HepG2 (cell line): Measurements from ENCODE around the gene ENO3. TPM values are rescaled to one million over a fixed set of nuclear protein-coding genes. Genes with fewer than 3 reads are reported as not detected.
A peak's percentile ranks its signal among the peaks of the same experiment; 100 is the strongest.

Experiments
- ATF6 ChIP-seq: sonication (generic); formaldehyde crosslinking; conservative IDR thresholded peaks from 2 replicates; pipeline ENCODE4 v1.4.0; 2020; ENCODE audit warnings: missing genetic modification reagents
- ELF1 ChIP-seq: sonication (generic); formaldehyde crosslinking; IDR thresholded peaks from 2 replicates; pipeline ENCODE4 v1.4.0; 2020; ENCODE audit warnings: missing genetic modification reagents
- HIC2 ChIP-seq: sonication (generic); formaldehyde crosslinking; IDR thresholded peaks from 2 replicates; pipeline ENCODE4 v1.9.0; 2022; ENCODE audit warnings: low read depth, missing genetic modification reagents
- MTF1 ChIP-seq: sonication (generic); formaldehyde crosslinking; IDR thresholded peaks from 2 replicates; pipeline ENCODE4 v1.5.0; 2020; ENCODE audit warnings: missing genetic modification reagents
- NFIB ChIP-seq: sonication (generic); formaldehyde crosslinking; IDR thresholded peaks from 2 replicates; pipeline ENCODE4 v1.9.0; 2021; ENCODE audit warnings: missing genetic modification reagents, mild to moderate bottlenecking, borderline replicate concordance
- PATZ1 ChIP-seq: sonication (generic); formaldehyde crosslinking; IDR thresholded peaks from 2 replicates; pipeline ENCODE4 v1.4.0; 2020; ENCODE audit warnings: missing genetic modification reagents
- PCBP2 ChIP-seq: fragments of 200-400 bp; formaldehyde crosslinking; optimal IDR thresholded peaks from 2 replicates; pipeline ENCODE3; 2018; ENCODE audit warnings: low read length, low read depth; ENCODE audit not compliant: poor library complexity, severe bottlenecking
- POGK ChIP-seq: sonication (generic); formaldehyde crosslinking; conservative IDR thresholded peaks from 2 replicates; pipeline ENCODE4 v1.8.0; 2022; ENCODE audit warnings: mild to moderate bottlenecking, moderate library complexity, missing genetic modification reagents
- RBFOX2 ChIP-seq: fragments of 200-400 bp; formaldehyde crosslinking; IDR thresholded peaks from 2 replicates; pipeline ENCODE4 v1.6.1; 2017; ENCODE audit warnings: low read depth, mild to moderate bottlenecking, low read length
- SNAPC4 ChIP-seq: sonication (generic); formaldehyde crosslinking; IDR thresholded peaks from 2 replicates; pipeline ENCODE4 v1.4.0; 2020; ENCODE audit warnings: mild to moderate bottlenecking, missing genetic modification reagents
- ZNF232 ChIP-seq: sonication (generic); formaldehyde crosslinking; IDR thresholded peaks from 2 replicates; pipeline ENCODE4 v1.4.0; 2020; ENCODE audit warnings: missing genetic modification reagents, borderline replicate concordance
- ZNF503 ChIP-seq: sonication (generic); formaldehyde crosslinking; IDR thresholded peaks from 2 replicates; pipeline ENCODE4 v1.4.0; 2020; ENCODE audit warnings: missing genetic modification reagents
- ZNF740 ChIP-seq: sonication (generic); formaldehyde crosslinking; IDR thresholded peaks from 2 replicates; pipeline ENCODE4 v1.4.0; 2020; ENCODE audit warnings: missing genetic modification reagents
- polyA plus RNA-seq, 8 experiments: library from polyadenylated mRNA; depleted of rRNA in 3 of 8; stranded (reverse) in 7 of 8; unstranded in 1 of 8; fragments of >200 nt; fragmentation: Illumina TruSeq in 4 of 8; extraction: Trizol in 4 of 8; gene quantifications; 2 replicates each; pipeline versions ENCODE4 v1.2.1 to v1.2.3, GENCODE V29; 2011 to 2016; ENCODE audit warnings: low read depth in 4 of 8, missing spikeins in 1 of 8, mixed read lengths in 1 of 8; ENCODE audit not compliant: insufficient read depth in 1 of 8
- total RNA-seq, 5 experiments: library from RNA; depleted of rRNA; stranded (reverse); fragments of >200 nt; fragmentation: Illumina TruSeq; extraction: Trizol; gene quantifications; 2 replicates each; pipeline ENCODE4 v1.2.3, GENCODE V29; 2016; ENCODE audit warnings: low read depth in 1 of 5

The ENO3 gene
- total and polyA plus RNA-seq, 2 of the 13 experiments (the other 11 are each of a cell fraction or from before 2014, with no cell fraction given) = 59.8 to 69.8 TPM

- peak; percentile 23; the same call in 1 of the 2 replicates for TF ChIP-seq PATZ1 (CRISPR knock-in tag)
- no peak for TF ChIP-seq SNAPC4 (CRISPR knock-in tag)
- no peak for TF ChIP-seq ZNF232
- no peak for TF ChIP-seq MTF1
- TF ChIP-seq ZNF740 (CRISPR knock-in tag) = no peak
- no peak for TF ChIP-seq HIC2 (CRISPR knock-in tag)
- TF ChIP-seq ATF6 (CRISPR knock-in tag) = no peak
- no peak for TF ChIP-seq POGK
- no peak for TF ChIP-seq RBFOX2
- no peak for TF ChIP-seq ZNF503 (CRISPR knock-in tag)
- no peak for TF ChIP-seq PCBP2
- TF ChIP-seq NFIB (CRISPR knock-in tag) = no peak
- no peak for TF ChIP-seq ELF1
Observed at GRCh38 chr17:4980644-4981216, 29.8 kb downstream of the ENO3 start (continued).
